Body of pancreas (tissue), 4 donors: ENCODE measurements around the gene OR14C36. TPM values are rescaled to one million over a fixed set of nuclear protein-coding genes. Genes with fewer than 3 reads are reported as not detected.

Experiments
- ATAC-seq: fragments of 150-250 bp; one replicate; pipeline ENCODE4 v1.9.1; 2016
- DNase-seq, 4 donors: peaks; one replicate each; pipeline ENCODE4 v3.0.0-alpha.2; 2019
- H3K27ac ChIP-seq, 4 donors: fragments of 200-600 bp; sonication (generic); 1 replicate in 3 of 4; 2 replicates in 1 of 4; pipeline versions ENCODE4 v1.5.1 to v1.6.1; 2016 to 2019; ENCODE audit warnings: mild to moderate bottlenecking in 1 of 4, mixed read lengths in 1 of 4, moderate library complexity in 1 of 4
- H3K27me3 ChIP-seq, 2 donors: fragments of 200-600 bp; sonication (generic); one replicate each; pipeline ENCODE4 v1.6.0; 2016; ENCODE audit warnings: mild to moderate bottlenecking in 1 of 2
- H3K36me3 ChIP-seq, 2 donors: fragments of 200-600 bp; sonication (generic); replicated peaks in 1 of 2; 2 replicates each; pipeline ENCODE4 v1.5.1; 2016; ENCODE audit warnings: low read depth in 2 of 2; ENCODE audit not compliant: insufficient read depth in 1 of 2
- H3K4me1 ChIP-seq: fragments of 200-600 bp; sonication (generic); one replicate; pipeline ENCODE4 v1.6.0; 2016
- H3K4me3 ChIP-seq, 2 donors: fragments of 200-600 bp; sonication (generic); 1 replicate in 1 of 2; 2 replicates in 1 of 2; pipeline ENCODE4 v1.5.1; 2016 to 2019
- H3K9me3 ChIP-seq, 3 donors: fragments of 200-600 bp; sonication (generic); 1 replicate in 2 of 3; 2 replicates in 1 of 3; pipeline ENCODE4 v1.5.1; 2016
- POLR2A ChIP-seq, 3 donors: fragments of 450-650 bp; IDR thresholded peaks; one replicate each; pipeline ENCODE4 v1.6.1; 2016; ENCODE audit warnings: antibody characterized with exemption in 3 of 3, mild to moderate bottlenecking in 2 of 3
- WGBS, 2 donors: methylation state at CpG; one replicate each; pipeline ENCODE4 v1.1.5; 2017; 5-methylcytosine and 5-hydroxymethylcytosine counted together
- intact Hi-C: fragments of 100-400 bp; cut with DNase I; formaldehyde crosslinking; loops from one replicate; pipeline ENCODE4 v1.15.1; 2023
- total RNA-seq, 2 donors: library from RNA; depleted of rRNA; stranded (reverse); fragments of >200 nt; gene quantifications; one replicate each; pipeline ENCODE4 v1.1.0, GENCODE V29; 2016
- TF ChIP-seq, protein P1 (sequence below), 7 experiments: fragments of 450-650 bp in 4 of 7; fragments of 200-600 bp in 3 of 7; sonication (generic) in 3 of 7; IDR thresholded peaks; one replicate each; pipeline ENCODE4 v1.5.1; 2016 to 2019; ENCODE audit warnings: antibody characterized with exemption in 7 of 7

The OR14C36 gene
- total RNA-seq, 2 donors from 2014 or later, result not detected

DNA sequence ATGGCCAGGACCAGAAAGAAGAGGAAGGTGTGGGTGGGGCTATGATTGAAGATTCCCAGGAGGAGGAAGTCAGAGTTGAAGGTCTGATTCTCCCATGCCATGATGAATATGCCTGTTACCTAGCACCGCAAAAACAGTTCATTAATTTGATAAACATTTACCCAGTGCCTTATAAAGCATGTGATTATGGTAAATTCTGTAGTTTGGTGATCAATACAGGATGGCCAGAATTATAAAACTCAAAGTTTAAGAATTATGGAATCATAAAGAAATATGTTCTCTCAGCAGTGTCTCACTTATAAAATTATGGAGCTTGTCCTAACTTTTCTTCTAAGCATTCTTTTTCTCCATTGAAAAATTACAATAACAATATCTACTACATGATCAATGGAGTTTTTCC, 24.1 kb upstream of the OR14C36 start, which contains the start of gene OR2M7:
Gene OR2M7, minus strand, starts transcription at position 101 of the 400 bp plus-strand sequence. Its CDS starts 0 bp downstream, at position 101.
- Histone ChIP-seq H3K36me3 (no peaks in the 10 kb centered on the region), H3K4me1 (no peaks in the 10 kb centered on the region), H3K9me3 (no peaks in the 10 kb centered on the region), H3K4me3 (no peak within 1 kb of the TSS), H3K27me3 (no peaks in the 10 kb centered on the region), H3K27ac (no peak within 1 kb of the TSS)
- ATAC-seq (no peak), DNase-seq (no peak)
- WGBS, 2 donors, result 73 to 82% methylated on average over 1 of the region's 1 CpG
- intact Hi-C loops, result no loop called here
- TF ChIP-seq, protein P1, sequence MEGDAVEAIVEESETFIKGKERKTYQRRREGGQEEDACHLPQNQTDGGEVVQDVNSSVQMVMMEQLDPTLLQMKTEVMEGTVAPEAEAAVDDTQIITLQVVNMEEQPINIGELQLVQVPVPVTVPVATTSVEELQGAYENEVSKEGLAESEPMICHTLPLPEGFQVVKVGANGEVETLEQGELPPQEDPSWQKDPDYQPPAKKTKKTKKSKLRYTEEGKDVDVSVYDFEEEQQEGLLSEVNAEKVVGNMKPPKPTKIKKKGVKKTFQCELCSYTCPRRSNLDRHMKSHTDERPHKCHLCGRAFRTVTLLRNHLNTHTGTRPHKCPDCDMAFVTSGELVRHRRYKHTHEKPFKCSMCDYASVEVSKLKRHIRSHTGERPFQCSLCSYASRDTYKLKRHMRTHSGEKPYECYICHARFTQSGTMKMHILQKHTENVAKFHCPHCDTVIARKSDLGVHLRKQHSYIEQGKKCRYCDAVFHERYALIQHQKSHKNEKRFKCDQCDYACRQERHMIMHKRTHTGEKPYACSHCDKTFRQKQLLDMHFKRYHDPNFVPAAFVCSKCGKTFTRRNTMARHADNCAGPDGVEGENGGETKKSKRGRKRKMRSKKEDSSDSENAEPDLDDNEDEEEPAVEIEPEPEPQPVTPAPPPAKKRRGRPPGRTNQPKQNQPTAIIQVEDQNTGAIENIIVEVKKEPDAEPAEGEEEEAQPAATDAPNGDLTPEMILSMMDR (IDR thresholded peaks at IDR 0.05), result no peak
- TF ChIP-seq POLR2A (IDR thresholded peaks at IDR 0.05), result no peak

DNA sequence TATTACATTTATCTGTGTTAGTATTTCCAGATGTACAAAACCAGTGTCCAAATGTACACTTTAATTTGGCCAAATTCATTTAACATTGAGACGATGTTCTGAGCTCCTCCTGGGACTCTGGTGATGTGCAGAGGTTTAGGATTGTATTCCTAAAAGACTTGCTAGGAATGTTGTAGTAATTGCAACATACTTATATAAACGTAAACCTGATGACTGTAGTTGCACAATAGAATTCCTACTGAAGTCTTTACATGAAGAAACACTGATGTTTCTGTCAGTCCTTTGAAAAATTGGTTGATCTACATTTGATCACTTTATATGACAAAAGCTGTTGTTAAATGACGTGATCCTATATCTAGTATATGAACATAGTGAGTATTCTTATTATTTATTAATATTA, 5.1 kb upstream of the OR14C36 start:
- Histone ChIP-seq H3K36me3 (no peaks in the 10 kb centered on the region), H3K9me3 (no peaks in the 10 kb centered on the region), H3K27me3 (no peaks in the 10 kb centered on the region), H3K4me3 (no peak overlapping the region), H3K4me1 (no peaks in the 10 kb centered on the region), H3K27ac (no peak overlapping the region)
- 28 to 30% methylated on average over 3 of the region's 3 CpGs for WGBS, 2 donors
- ATAC-seq, result no peak
- intact Hi-C loops, result no loop called here
- DNase-seq, result no peak
- TF ChIP-seq, protein P1 (IDR thresholded peaks at IDR 0.05), result no peak
- no peak for TF ChIP-seq POLR2A (IDR thresholded peaks at IDR 0.05)

DNA sequence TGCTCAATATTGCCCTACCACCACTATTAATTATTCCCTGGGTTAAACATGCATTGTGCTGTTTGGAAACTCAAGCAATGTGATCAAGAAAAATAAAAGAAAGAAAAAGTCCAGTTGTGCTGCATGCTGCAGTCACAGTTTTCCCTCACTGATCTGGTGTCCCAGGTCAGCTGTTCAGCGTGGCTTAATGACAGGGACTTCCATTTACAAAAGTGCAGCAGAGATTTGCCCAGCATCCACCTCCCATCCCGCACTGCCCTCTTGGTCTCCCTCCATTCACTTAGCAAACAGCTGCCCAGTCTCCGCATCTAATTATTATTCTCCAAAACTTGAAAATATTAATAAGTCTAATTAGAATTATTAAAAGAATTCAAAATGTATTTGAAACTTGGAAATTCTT, 10.8 kb downstream of the OR14C36 start:
- Histone ChIP-seq H3K36me3 (no peaks in the 10 kb centered on the region), H3K9me3 (no peaks in the 10 kb centered on the region), H3K27ac (no peak overlapping the region), H3K27me3 (no peaks in the 10 kb centered on the region), H3K4me1 (no peaks in the 10 kb centered on the region), H3K4me3 (no peak overlapping the region)
- ATAC-seq (no peak), DNase-seq (no peak)
- 58 to 60% methylated on average over 3 of the region's 3 CpGs for WGBS, 2 donors
- TF ChIP-seq, protein P1 (IDR thresholded peaks at IDR 0.05), result no peak
- TF ChIP-seq POLR2A (IDR thresholded peaks at IDR 0.05), result no peak
- intact Hi-C loops, result no loop called here

DNA sequence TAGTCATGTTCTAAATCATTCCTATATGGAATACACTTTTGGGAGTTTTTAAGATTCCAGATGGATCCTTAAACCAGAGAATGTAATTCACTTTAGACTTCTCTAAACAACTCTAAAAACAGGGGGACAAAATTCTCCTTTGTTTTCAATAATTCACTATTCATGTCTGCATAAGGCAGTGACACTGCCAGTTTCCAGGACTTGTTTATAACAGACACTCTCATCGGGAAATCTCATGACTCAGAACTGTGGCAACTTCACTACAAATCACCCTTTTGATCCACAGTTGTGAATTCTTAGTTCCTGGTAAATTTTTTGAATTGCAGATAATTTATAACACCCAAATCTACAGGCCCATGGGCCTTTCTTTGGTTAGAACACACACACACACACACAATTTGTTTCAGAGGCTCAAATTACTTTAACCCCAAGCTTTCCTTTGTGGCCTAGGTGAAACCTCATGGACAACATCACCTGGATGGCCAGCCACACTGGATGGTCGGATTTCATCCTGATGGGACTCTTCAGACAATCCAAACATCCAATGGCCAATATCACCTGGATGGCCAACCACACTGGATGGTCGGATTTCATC, 12.6 kb downstream of the OR14C36 start, which contains the start of gene OR2T4:
Gene OR2T4, plus strand, starts transcription at position 545 of the 595 bp plus-strand sequence. Its CDS starts 0 bp downstream, at position 545.
- ATAC-seq, result no peak
- no peak for TF ChIP-seq POLR2A (IDR thresholded peaks at IDR 0.05)
- TF ChIP-seq, protein P1 (IDR thresholded peaks at IDR 0.05), result no peak
- Histone ChIP-seq H3K36me3 (no peaks in the 10 kb centered on the region), H3K4me3 (no peak within 1 kb of the TSS), H3K4me1 (no peaks in the 10 kb centered on the region), H3K27ac (no peak within 1 kb of the TSS), H3K27me3 (no peaks in the 10 kb centered on the region), H3K9me3 (no peaks in the 10 kb centered on the region)
- intact Hi-C loops, result no loop called here
- 41 to 44% methylated on average over 3 of the region's 3 CpGs for WGBS, 2 donors
- no peak for DNase-seq

DNA sequence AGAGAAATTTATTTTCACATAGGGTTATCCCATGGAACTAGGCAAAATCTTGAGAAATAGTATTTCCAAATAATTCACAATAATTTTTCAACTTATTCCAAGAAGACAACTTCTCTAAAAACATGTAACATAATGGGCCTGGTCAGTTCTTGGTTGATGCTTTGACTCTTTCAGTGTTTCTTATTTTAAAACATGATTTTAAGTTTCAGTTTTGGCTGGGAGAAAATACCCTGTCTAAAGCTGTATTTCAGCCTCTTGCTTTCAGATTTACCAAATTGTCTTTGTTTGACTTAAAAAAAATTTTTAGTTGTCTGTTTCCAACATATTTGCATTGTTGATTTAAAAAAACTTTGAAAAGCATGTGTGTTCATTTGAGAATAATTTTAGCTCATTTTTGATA, 18.0 kb downstream of the OR14C36 start:
- H3K9me3 ChIP-seq, result no peaks in the 10 kb centered on the region
- H3K27me3 ChIP-seq, result no peaks in the 10 kb centered on the region
- DNase-seq, result no peak
- H3K4me3 ChIP-seq, result no peak overlapping the region
- no peak for ATAC-seq
- TF ChIP-seq POLR2A (IDR thresholded peaks at IDR 0.05), result no peak
- TF ChIP-seq, protein P1 (IDR thresholded peaks at IDR 0.05), result no peak
- H3K4me1 ChIP-seq, result no peaks in the 10 kb centered on the region
- no peaks in the 10 kb centered on the region for H3K36me3 ChIP-seq
- intact Hi-C loops, result no loop called here
- no peak overlapping the region for H3K27ac ChIP-seq
